ENCODE results near the gene CHMP6.

CHMP6 gene

GRCh38 chr17:81002409-81003361 is 11.0 kb downstream of the CHMP6 start:
- in situ Hi-C loops (cut with MboI; ENCODE audit: low sequenced_read_pairs, unreplicated experiment): no loop called here
- TF ChIP-seq CTCF (IDR thresholded peaks at IDR 0.05; ENCODE audit: borderline replicate concordance, control extremely low read depth, extremely low read depth, insufficient read depth, missing control alignments): no peak
- DNase-seq (ENCODE audit: low spot score): peak; percentile 42

GRCh38 chr17:81003711-81004475 is 12.3 kb downstream of the CHMP6 start:
- in situ Hi-C loops (cut with MboI; ENCODE audit: low sequenced_read_pairs, unreplicated experiment): no loop called here
- TF ChIP-seq CTCF (IDR thresholded peaks at IDR 0.05; ENCODE audit: borderline replicate concordance, control extremely low read depth, extremely low read depth, insufficient read depth, missing control alignments): no peak
- DNase-seq (ENCODE audit: low spot score): no peak

- no peak for DNase-seq (ENCODE audit: low spot score)
- TF ChIP-seq CTCF (IDR thresholded peaks at IDR 0.05; ENCODE audit: borderline replicate concordance, control extremely low read depth, extremely low read depth, insufficient read depth, missing control alignments): no peak
- in situ Hi-C loops (cut with MboI; ENCODE audit: low sequenced_read_pairs, unreplicated experiment): no loop called here
These were observed 15.2 kb downstream of the CHMP6 start for GRCh38 chr17:81006891-81007290.

DNA sequence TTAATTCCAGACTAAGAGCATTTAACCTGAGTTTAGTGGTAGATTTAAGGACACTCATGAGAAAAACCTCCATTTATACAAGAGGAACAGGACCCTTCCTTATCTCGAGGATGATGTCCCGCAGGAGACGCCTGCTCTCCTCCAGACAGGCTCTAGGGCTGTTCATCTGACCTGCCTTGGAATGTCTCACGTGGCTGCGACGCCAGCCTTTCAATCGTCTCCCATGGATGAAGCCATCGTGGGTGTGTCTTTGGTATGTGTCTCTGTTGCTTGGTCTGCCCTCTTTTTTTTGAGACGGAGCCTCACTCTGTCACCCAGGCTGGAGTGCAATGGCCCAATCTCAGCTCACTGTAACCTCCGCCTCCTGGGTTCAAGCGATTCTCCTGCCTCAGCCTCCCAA is 16.5 kb downstream of the CHMP6 start:
- no peak for DNase-seq (ENCODE audit: low spot score)
- in situ Hi-C loops (cut with MboI; ENCODE audit: low sequenced_read_pairs, unreplicated experiment): no loop called here
- no peak for TF ChIP-seq CTCF (IDR thresholded peaks at IDR 0.05; ENCODE audit: borderline replicate concordance, control extremely low read depth, extremely low read depth, insufficient read depth, missing control alignments)

GRCh38 chr17:81009136-81009535 is 17.5 kb downstream of the CHMP6 start:
- no peak for TF ChIP-seq CTCF (IDR thresholded peaks at IDR 0.05; ENCODE audit: borderline replicate concordance, control extremely low read depth, extremely low read depth, insufficient read depth, missing control alignments)
- in situ Hi-C loops (cut with MboI; ENCODE audit: low sequenced_read_pairs, unreplicated experiment): no loop called here
- DNase-seq (ENCODE audit: low spot score): no peak

- in situ Hi-C loops (cut with MboI; ENCODE audit: low sequenced_read_pairs, unreplicated experiment): no loop called here
- TF ChIP-seq CTCF (IDR thresholded peaks at IDR 0.05; ENCODE audit: borderline replicate concordance, control extremely low read depth, extremely low read depth, insufficient read depth, missing control alignments): no peak
- DNase-seq (ENCODE audit: low spot score): no peak
These were observed 19.3 kb downstream of the CHMP6 start for GRCh38 chr17:81010935-81011334.

Data from GM13976 (cell line).